HG02763 (cell line): ENCODE results near the gene BDNF.
"Not testable (repeated sequence)": the region's sequence is repeated elsewhere in the genome, so short reads cannot be mapped to it uniquely, and the experiment has no call there.

ENCODE experiments used
- ATAC-seq: cut with Tn5 transposase; IDR thresholded peaks from one replicate; pipeline ENCODE4 v1.9.1; 2021; ENCODE audit warnings: mild to moderate bottlenecking, moderate library complexity; ENCODE audit not compliant: unreplicated experiment

Gene BDNF

GRCh38 chr11:27700351-27701301 lies at the start of gene BDNF:
Gene BDNF, minus strand, starts transcription at chr11:27700455. Its CDS starts 41,891 bp downstream, at chr11:27658564.
- ATAC-seq = no peak

DNA sequence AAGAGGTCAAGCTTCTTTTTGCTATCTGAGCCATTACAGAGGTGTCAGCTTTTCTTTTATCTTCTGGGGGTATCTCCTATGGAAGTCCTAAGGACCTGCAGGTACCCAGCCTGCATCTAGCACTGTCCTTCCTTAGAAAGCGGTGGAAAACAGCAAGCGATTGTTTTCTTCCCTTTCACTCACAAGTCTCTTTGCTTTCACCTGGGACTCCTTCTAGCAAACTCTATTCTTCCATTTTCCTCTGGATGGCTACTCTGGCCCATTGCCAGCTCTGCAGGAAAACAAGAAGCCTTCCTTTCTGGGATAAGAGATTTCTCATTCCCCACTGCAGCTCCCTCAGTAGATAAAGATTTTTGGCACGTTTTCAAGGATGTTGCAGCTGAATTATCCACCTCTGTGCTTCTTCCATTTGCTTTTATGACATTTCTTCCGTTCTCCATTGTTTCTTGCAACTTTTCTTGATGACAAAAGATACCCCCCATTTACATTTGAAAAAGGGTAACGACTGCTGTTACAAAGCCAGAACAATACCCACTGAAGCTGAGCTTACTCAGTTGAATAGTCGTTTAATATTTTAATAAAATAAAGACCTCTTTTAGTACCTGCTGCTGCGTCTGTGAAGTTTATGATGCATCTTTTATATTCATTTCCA lies 40.2 kb upstream of the BDNF start:
- no peak for ATAC-seq

DNA sequence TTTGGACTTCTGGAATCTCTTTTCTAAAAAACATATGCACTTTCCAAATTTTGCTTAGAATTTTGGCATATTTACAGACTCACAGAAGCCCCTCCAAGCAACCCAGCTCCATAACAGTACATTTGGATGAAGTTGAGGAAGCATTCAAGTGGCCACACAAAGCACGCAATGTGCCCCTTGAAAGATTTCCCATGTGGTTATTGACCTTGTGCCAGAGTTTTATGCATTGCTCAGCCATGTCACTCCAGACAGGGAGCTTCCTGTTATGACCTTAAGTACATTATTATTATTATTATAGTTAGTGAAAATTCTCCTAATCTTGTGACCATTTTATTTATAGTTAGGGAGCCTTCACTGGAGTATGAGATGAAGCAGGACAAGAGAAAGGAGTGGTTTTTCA lies 35.0 kb upstream of the BDNF start:
- no peak for ATAC-seq

GRCh38 chr11:27731803-27732202 lies 31.5 kb upstream of the BDNF start:
- ATAC-seq = not testable (repeated sequence)

DNA sequence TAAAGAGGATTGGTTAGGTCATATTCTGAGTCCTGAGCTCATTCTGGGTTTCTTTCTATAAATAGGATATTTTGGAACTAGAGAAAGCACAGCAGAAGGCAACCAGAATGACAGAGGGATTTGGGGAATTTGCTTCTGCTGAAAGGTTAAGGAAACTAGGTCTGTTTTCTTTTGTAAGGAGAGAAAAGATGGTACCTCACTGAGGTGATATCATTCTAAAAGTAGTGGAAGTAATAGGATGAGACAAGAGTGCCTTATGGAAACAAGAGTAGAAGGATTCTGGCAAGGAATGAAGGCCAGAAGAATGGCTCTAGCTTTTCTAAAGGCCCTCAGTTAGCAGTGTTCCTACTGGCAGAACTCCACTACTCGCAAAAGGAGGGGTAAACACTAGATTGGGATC lies 26.7 kb upstream of the BDNF start:
- no peak for ATAC-seq

- ATAC-seq = no peak
Observed at GRCh38 chr11:27723687-27724086, 23.4 kb upstream of the BDNF start.

DNA sequence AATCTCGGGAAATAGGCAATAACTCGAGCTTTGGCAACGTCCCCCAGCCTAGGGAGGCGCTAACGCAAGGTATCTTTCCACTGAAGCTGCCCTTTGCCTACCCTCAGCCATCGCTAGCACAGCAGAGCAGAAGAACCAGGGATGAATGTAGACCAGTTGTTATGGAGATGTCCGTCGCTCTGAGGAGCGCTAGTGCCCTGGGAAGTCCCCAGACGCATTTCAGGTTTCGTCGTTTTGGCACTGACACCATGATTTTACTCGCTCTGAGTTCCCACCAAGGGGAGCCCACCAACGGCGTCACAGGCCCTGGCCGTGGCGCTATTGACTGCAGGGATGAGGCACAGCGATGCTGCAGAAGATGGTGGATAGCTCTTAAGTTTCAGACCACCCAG lies 22.7 kb upstream of the BDNF start:
- ATAC-seq = no peak

GRCh38 chr11:27722117-27722952 lies 22.1 kb upstream of the BDNF start:
- ATAC-seq = peak; percentile 36

- ATAC-seq = no peak
Observed at GRCh38 chr11:27721264-27722116, 21.2 kb upstream of the BDNF start.

DNA sequence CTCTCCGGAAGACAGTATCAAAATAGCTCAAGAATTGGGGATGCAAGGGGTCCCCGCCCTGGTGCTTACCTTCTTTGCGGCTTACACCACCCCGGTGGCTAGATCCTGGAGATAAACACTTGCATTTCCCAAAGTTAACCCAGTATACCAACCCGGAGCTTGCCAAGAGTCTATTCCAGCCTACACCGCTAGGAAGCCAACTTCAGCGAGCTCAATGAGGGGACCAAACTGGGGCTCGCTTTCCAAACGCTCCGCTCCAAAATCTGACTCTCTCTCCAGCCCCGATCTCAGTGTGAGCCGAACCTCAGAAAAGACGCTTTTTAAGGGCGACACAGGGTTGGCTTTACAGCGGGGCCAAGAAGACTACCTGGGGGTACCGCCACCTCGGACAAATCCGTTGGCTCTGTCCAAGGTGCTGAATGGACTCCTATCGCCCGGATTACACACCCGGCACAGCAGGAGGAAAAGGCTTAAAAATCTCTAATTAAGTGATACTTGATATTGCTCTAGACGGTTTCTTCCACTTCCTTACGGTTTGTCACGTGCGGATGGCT lies 20.1 kb upstream of the BDNF start:
- ATAC-seq = no peak

- no peak for ATAC-seq
Observed at GRCh38 chr11:27719546-27719925, 19.3 kb upstream of the BDNF start.

- no peak for ATAC-seq
Observed at GRCh38 chr11:27718863-27719545, 18.7 kb upstream of the BDNF start.

- no peak for ATAC-seq
Observed at GRCh38 chr11:27718346-27718862, 18.1 kb upstream of the BDNF start.

DNA sequence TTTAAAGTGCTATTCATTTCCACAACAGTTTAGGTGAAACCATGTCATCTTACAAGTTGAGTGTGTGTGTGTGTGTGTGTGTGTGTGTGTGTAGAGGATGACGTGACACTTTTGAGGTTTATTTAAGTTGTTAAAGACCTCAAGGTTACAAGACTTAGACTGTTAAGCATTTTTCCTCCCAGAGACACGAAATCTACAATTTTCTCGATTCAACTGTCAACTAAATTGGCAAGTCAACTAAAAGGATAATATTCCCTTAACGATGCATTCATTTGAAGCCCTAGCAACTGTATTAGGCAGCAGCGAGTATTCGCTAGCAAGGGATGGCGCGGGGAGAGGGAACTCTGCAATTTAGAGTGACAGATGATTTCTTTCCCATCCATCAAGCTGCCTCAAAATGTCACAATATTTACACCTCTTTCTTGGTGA lies 17.6 kb upstream of the BDNF start:
- no peak for ATAC-seq

DNA sequence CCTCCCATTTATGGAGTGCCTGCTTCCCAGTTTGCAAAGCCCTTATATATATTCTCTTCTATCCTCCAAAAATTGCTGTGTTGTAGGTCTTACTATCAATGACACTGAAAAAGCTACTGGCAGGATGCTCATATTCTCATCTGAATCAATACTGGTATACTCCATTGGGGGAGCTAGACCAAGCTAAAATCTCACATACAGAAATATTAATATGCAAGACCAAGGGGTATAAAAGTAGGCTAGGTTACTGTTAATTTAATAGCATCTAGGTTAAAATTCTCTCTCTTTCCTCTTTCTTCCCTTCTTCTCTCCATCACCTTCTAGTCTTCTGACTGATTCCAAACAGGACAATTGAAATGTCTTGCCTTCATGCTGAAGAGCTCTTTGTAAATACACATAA lies 17.1 kb upstream of the BDNF start:
- ATAC-seq = no peak

- ATAC-seq = no peak
Observed at GRCh38 chr11:27716835-27717234, 16.6 kb upstream of the BDNF start.

DNA sequence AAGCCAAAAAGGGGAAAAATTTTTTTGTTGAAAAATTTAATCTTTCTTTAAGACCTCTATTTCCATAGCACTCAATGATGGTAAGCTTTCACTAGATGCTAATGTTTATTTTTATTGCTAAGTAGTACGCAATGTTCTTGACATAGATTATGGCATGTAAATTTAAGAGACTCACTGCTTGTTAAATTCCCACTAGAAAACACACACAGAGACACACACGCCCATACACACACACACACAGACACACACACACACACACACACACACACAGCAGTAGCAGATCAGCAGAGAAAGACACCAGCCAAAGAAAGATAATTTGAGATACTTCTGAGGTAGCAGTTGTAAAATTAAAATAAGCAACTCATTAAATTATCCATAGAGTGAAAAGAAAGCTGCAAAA lies 16.0 kb upstream of the BDNF start:
- ATAC-seq = no peak

DNA sequence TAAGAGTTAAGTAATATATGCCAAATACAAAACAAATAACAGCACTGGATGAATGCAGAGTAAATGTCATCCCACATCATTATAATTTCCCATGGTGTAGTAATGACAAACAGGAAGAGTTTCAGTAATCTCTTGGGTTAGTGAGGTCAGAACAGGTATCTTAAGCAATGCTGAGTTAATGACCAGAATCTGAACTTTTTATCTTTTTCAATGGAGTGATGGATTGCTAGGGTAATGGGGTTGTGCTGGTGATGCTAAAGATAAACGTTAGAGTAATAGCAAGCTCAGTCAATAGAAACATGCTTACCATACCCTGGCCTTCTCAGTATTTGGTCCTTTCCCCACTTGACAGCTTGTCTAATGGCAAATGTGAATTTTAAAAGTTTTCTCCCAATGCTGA lies 11.5 kb upstream of the BDNF start:
- no peak for ATAC-seq

DNA sequence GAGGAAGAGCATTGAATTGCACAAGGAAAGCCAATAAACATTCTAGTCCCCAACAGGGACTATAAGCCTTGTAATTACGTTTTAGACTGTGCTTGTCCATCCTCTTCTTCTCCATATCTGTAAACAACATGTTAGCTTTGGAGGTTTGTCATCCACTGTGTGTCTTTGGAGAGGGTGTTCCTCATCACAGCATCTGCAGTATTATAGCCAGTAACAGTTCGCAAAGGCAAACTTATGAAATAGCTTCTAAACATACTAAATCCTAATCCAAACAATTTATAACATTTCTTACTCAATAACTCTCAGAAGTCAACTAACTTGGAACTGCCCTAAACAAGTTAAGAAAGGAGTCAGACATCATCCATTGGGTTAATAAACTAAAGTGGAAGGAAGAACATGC lies 10.3 kb upstream of the BDNF start:
- no peak for ATAC-seq
